Astrocyte (in vitro differentiated cells and primary cell): ENCODE results near the gene SIRPB1. TPM values are rescaled to one million over a fixed set of nuclear protein-coding genes. Genes with fewer than 3 reads are reported as not detected.
"Not testable (repeated sequence)": the region's sequence is repeated elsewhere in the genome, so short reads cannot be mapped to it uniquely, and the experiment has no call there.

Experiments used
- DNase-seq: peaks from one replicate; pipeline ENCODE4 v3.0.0-alpha.2; 2010; ENCODE audit warnings: low read depth
- FAIRE-seq: peaks from 2 replicates; lab custom pipeline; 2011; peaks lifted over from hg19 to GRCh38; lab: Jason Lieb, UNC
- H2AFZ ChIP-seq: 2 replicates; pipeline ENCODE4 v1.6.0; 2012; ENCODE audit warnings: low read depth, low read length, inconsistent platforms
- H3K27ac ChIP-seq: 2 replicates; pipeline ENCODE4 v1.5.1; 2011; ENCODE audit warnings: low read depth, low read length, inconsistent platforms
- H3K27me3 ChIP-seq: 2 replicates; pipeline ENCODE4 v1.6.0; 2011; ENCODE audit warnings: low read length, inconsistent platforms; ENCODE audit not compliant: insufficient read depth
- H3K36me3 ChIP-seq: 2 replicates; pipeline ENCODE4 v1.5.1; 2011; ENCODE audit warnings: low read length, inconsistent platforms; ENCODE audit not compliant: insufficient read depth
- H3K4me1 ChIP-seq: 2 replicates; pipeline ENCODE4 v1.5.1; 2011; ENCODE audit warnings: low read length, inconsistent platforms; ENCODE audit not compliant: insufficient read depth
- H3K4me2 ChIP-seq: 2 replicates; pipeline ENCODE4 v1.6.0; 2012; ENCODE audit warnings: low read length, inconsistent platforms
- H3K4me3 ChIP-seq: 2 replicates; pipeline ENCODE4 v1.5.1; 2011; ENCODE audit warnings: low read depth, mild to moderate bottlenecking, low read length, inconsistent platforms; ENCODE audit not compliant: insufficient read depth
- H3K79me2 ChIP-seq: 2 replicates; pipeline ENCODE4 v1.6.0; 2012; ENCODE audit warnings: mild to moderate bottlenecking, low read length, inconsistent platforms; ENCODE audit not compliant: insufficient read depth
- H3K9ac ChIP-seq: 2 replicates; pipeline ENCODE4 v1.6.0; 2012; ENCODE audit warnings: mild to moderate bottlenecking, low read length, inconsistent platforms
- H3K9me3 ChIP-seq: 2 replicates; pipeline ENCODE4 v1.5.1; 2012; ENCODE audit warnings: low read depth, mild to moderate bottlenecking, low read length, inconsistent platforms; ENCODE audit not compliant: insufficient read depth
- H4K20me1 ChIP-seq: 2 replicates; pipeline ENCODE4 v1.6.0; 2012; ENCODE audit warnings: low read length, inconsistent platforms; ENCODE audit not compliant: insufficient read depth
- H3K27ac Mint-ChIP-seq: one replicate; pipeline ENCODE4 v1.8.0; 2021; ENCODE audit warnings: mild to moderate bottlenecking, mixed read lengths; ENCODE audit not compliant: unreplicated experiment
- H3K27me3 Mint-ChIP-seq: one replicate; pipeline ENCODE4 v1.8.0; 2021; ENCODE audit warnings: low read depth, mixed read lengths; ENCODE audit not compliant: unreplicated experiment
- H3K36me3 Mint-ChIP-seq: one replicate; pipeline ENCODE4 v1.8.0; 2021; ENCODE audit warnings: low read depth, mixed read lengths; ENCODE audit not compliant: unreplicated experiment
- H3K4me1 Mint-ChIP-seq: one replicate; pipeline ENCODE4 v1.8.0; 2021; ENCODE audit warnings: low read depth, mixed read lengths; ENCODE audit not compliant: unreplicated experiment
- H3K4me3 Mint-ChIP-seq: one replicate; pipeline ENCODE4 v1.8.0; 2021; ENCODE audit warnings: mild to moderate bottlenecking, moderate library complexity, mixed read lengths; ENCODE audit not compliant: unreplicated experiment
- H3K9me3 Mint-ChIP-seq: one replicate; pipeline ENCODE4 v1.8.0; 2021; ENCODE audit warnings: mild to moderate bottlenecking, mixed read lengths; ENCODE audit not compliant: unreplicated experiment
- EZH2 ChIP-seq: IDR thresholded peaks from 2 replicates; pipeline ENCODE4 v1.6.1; 2012; ENCODE audit warnings: mild to moderate bottlenecking, low read length, inconsistent platforms; ENCODE audit not compliant: insufficient read depth
- total RNA-seq: library from RNA; stranded (reverse); gene quantifications from 2 replicates; pipeline ENCODE4 v1.2.1, GENCODE V29; 2021
- TF ChIP-seq, protein P1 (sequence below): IDR thresholded peaks from 2 replicates; pipeline ENCODE4 v1.5.1; 2011; ENCODE audit warnings: low read depth, mild to moderate bottlenecking, inconsistent platforms, low read length, moderate library complexity; ENCODE audit not compliant: insufficient read depth

SIRPB1 gene
- total RNA-seq, 1 donor from 2014 or later: not detected

DNA sequence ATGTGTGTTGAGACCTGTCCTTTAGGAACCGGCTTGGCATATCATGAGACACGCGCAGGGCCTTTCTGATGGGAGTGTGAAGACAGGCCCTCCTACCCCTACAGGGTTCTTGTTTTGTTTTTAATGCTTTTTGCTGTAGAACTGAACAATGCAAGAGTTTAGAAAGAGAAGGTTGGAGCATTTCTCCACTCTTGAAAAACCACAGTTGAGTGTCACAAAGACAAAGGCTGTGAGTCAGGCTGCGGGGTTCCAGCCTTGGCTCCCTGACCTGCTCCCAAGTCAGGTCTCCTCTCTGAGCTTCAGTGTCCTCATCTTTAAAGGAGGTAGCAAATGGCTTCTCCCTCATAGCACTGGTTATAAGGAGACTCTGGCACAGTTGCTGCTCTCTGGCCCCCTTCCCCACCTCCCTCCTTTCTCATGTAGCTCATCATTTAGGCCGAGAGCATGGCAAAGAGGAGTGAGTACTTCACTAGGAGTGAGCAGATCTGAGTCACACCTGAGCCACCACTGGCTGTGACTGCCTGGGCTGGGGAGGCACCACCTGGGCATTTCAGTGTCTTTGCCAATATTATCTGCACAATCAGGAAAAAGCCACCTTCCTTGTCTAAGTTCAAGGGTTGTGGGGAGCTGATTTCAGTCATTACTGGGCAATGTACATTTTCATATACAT lies 11.0 kb downstream of the SIRPB1 start:
- H3K4me3 Mint-ChIP-seq, H3K27me3 Mint-ChIP-seq, FAIRE-seq, H3K27me3 ChIP-seq, H3K36me3 ChIP-seq, H3K79me2 ChIP-seq, H3K4me3 ChIP-seq, H2AFZ ChIP-seq, H3K9me3 ChIP-seq, H3K27ac Mint-ChIP-seq, DNase-seq, H3K9me3 Mint-ChIP-seq, H3K4me2 ChIP-seq, H3K9ac ChIP-seq, H3K36me3 Mint-ChIP-seq, H4K20me1 ChIP-seq, H3K4me1 Mint-ChIP-seq, H3K4me1 ChIP-seq, H3K27ac ChIP-seq: not testable (repeated sequence)

DNA sequence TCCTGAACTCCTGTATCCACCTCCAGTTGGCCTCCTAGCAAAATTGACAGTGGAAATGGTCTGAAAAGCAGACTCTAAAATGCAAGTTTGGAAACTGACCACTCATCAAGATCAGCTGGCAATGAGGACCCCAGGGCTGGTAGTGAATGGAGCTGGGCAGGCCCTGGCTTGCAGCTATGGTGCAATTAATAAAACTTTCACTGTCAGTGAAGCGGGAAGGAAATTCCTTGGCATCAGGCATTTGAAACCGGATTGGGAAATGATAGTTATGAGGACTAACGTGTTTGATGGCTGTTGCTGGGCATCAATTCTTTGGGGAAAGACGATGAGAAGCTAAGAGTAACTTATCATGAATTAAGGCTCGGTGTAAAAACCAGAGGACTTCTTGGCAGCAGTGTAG lies 19.1 kb downstream of the SIRPB1 start:
- no peak overlapping the region for H2AFZ ChIP-seq
- H3K27me3 ChIP-seq: no peaks in the 10 kb centered on the region
- FAIRE-seq: no peak

DNA sequence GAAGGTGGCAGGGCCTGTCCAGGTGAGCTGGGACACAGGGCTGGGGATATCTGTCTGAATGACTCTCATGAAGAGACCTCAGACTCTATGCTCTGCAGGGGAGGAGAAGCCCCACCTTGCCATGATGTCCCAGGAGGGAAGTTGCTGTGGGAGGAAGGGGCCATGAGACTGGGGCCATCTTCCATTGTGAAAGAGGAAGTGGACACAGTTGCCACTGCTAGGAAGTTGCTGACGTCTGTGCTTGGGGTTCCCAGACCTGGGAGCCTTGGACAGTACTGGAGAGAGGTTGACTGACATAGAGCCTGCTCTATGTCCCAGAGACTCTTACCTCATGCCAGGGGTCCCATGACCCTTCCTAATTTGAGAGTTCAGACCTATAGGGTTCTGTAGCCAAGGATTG lies 24.5 kb downstream of the SIRPB1 start:
- no peaks in the 10 kb centered on the region for H3K4me1 Mint-ChIP-seq
- no peak overlapping the region for H3K4me2 ChIP-seq
- no peak overlapping the region for H3K4me3 ChIP-seq
- H3K36me3 Mint-ChIP-seq: no peaks in the 10 kb centered on the region
- no peak for TF ChIP-seq EZH2
- TF ChIP-seq, protein P1, sequence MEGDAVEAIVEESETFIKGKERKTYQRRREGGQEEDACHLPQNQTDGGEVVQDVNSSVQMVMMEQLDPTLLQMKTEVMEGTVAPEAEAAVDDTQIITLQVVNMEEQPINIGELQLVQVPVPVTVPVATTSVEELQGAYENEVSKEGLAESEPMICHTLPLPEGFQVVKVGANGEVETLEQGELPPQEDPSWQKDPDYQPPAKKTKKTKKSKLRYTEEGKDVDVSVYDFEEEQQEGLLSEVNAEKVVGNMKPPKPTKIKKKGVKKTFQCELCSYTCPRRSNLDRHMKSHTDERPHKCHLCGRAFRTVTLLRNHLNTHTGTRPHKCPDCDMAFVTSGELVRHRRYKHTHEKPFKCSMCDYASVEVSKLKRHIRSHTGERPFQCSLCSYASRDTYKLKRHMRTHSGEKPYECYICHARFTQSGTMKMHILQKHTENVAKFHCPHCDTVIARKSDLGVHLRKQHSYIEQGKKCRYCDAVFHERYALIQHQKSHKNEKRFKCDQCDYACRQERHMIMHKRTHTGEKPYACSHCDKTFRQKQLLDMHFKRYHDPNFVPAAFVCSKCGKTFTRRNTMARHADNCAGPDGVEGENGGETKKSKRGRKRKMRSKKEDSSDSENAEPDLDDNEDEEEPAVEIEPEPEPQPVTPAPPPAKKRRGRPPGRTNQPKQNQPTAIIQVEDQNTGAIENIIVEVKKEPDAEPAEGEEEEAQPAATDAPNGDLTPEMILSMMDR: no peak
- no peaks in the 10 kb centered on the region for H3K27me3 Mint-ChIP-seq
- no peak overlapping the region for H3K9ac ChIP-seq
- FAIRE-seq: no peak
- H3K27me3 ChIP-seq: no peaks in the 10 kb centered on the region
- H3K79me2 ChIP-seq: no peaks in the 10 kb centered on the region
- H4K20me1 ChIP-seq: no peaks in the 10 kb centered on the region
- no peaks in the 10 kb centered on the region for H3K9me3 ChIP-seq
- DNase-seq: no peak
- H3K27ac ChIP-seq: no peak overlapping the region
- no peaks in the 10 kb centered on the region for H3K9me3 Mint-ChIP-seq
- H2AFZ ChIP-seq: no peak overlapping the region
- no peak overlapping the region for H3K27ac Mint-ChIP-seq
- no peaks in the 10 kb centered on the region for H3K36me3 ChIP-seq
- no peak overlapping the region for H3K4me3 Mint-ChIP-seq
- H3K4me1 ChIP-seq: no peaks in the 10 kb centered on the region

More for the DNA sequence above, 19.1 kb downstream of the SIRPB1 start:
- DNase-seq: no peak
- H3K9me3 ChIP-seq: no peaks in the 10 kb centered on the region
- H3K27ac Mint-ChIP-seq: no peak overlapping the region
- no peak overlapping the region for H3K4me2 ChIP-seq
- no peaks in the 10 kb centered on the region for H3K4me1 ChIP-seq
- H3K4me1 Mint-ChIP-seq: no peaks in the 10 kb centered on the region
- H4K20me1 ChIP-seq: no peaks in the 10 kb centered on the region
- no peaks in the 10 kb centered on the region for H3K79me2 ChIP-seq
- no peaks in the 10 kb centered on the region for H3K27me3 Mint-ChIP-seq
- H3K27ac ChIP-seq: no peak overlapping the region
- no peaks in the 10 kb centered on the region for H3K36me3 Mint-ChIP-seq
- no peak for TF ChIP-seq EZH2
- TF ChIP-seq, protein P1: no peak
- H3K4me3 Mint-ChIP-seq: no peak overlapping the region
- no peaks in the 10 kb centered on the region for H3K9me3 Mint-ChIP-seq
- H3K36me3 ChIP-seq: no peaks in the 10 kb centered on the region
- H3K4me3 ChIP-seq: no peak overlapping the region
- H3K9ac ChIP-seq: no peak overlapping the region
